Measurements from ENCODE around the gene ZBTB21. TPM values are rescaled to one million over a fixed set of nuclear protein-coding genes. Genes with fewer than 3 reads are reported as not detected.

The ZBTB21 gene
- total and polyA plus RNA-seq, 2 experiments from 2014 or later, result 10.0 to 11.0 TPM

DNA sequence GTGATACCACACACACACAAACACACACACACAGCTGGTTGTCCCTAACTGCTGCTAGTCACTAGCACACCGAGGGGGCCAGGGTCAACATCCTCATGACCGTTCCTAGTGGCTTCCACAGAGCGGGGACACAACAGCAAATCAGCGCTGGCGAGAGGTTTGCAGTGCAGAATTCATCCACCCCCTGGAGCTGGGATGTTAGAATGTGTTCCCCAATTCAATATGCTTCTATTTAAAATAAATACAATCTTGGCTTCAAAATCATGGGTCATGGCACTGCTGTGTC lies 40.1 kb downstream of the ZBTB21 start (continued):
- TF ChIP-seq POLR2AphosphoS5 (IDR thresholded peaks at IDR 0.05; ENCODE audit: low read depth) (no peak), NANOG (IDR thresholded peaks at IDR 0.05; ENCODE audit: borderline replicate concordance) (no peak), ZNF331 (CRISPR knock-in tag; IDR thresholded peaks at IDR 0.05; ENCODE audit: low read depth) (no peak), JUNB (IDR thresholded peaks at IDR 0.05; ENCODE audit: unreplicated experiment) (no peak), EZH2 (IDR thresholded peaks at IDR 0.05; ENCODE audit: low read depth, unreplicated experiment) (no peak), STAT1 (IDR thresholded peaks at IDR 0.05; ENCODE audit: unreplicated experiment) (no peak), ZNF114 (CRISPR knock-in tag; IDR thresholded peaks at IDR 0.05) (no peak)
- TF ChIP-seq, protein P1, sequence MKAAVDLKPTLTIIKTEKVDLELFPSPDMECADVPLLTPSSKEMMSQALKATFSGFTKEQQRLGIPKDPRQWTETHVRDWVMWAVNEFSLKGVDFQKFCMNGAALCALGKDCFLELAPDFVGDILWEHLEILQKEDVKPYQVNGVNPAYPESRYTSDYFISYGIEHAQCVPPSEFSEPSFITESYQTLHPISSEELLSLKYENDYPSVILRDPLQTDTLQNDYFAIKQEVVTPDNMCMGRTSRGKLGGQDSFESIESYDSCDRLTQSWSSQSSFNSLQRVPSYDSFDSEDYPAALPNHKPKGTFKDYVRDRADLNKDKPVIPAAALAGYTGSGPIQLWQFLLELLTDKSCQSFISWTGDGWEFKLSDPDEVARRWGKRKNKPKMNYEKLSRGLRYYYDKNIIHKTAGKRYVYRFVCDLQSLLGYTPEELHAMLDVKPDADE (IDR thresholded peaks at IDR 0.05), result no peak
- TF ChIP-seq, protein P2, sequence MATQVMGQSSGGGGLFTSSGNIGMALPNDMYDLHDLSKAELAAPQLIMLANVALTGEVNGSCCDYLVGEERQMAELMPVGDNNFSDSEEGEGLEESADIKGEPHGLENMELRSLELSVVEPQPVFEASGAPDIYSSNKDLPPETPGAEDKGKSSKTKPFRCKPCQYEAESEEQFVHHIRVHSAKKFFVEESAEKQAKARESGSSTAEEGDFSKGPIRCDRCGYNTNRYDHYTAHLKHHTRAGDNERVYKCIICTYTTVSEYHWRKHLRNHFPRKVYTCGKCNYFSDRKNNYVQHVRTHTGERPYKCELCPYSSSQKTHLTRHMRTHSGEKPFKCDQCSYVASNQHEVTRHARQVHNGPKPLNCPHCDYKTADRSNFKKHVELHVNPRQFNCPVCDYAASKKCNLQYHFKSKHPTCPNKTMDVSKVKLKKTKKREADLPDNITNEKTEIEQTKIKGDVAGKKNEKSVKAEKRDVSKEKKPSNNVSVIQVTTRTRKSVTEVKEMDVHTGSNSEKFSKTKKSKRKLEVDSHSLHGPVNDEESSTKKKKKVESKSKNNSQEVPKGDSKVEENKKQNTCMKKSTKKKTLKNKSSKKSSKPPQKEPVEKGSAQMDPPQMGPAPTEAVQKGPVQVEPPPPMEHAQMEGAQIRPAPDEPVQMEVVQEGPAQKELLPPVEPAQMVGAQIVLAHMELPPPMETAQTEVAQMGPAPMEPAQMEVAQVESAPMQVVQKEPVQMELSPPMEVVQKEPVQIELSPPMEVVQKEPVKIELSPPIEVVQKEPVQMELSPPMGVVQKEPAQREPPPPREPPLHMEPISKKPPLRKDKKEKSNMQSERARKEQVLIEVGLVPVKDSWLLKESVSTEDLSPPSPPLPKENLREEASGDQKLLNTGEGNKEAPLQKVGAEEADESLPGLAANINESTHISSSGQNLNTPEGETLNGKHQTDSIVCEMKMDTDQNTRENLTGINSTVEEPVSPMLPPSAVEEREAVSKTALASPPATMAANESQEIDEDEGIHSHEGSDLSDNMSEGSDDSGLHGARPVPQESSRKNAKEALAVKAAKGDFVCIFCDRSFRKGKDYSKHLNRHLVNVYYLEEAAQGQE (IDR thresholded peaks at IDR 0.05; ENCODE audit: unreplicated experiment), result no peak
- TF ChIP-seq, protein P3, sequence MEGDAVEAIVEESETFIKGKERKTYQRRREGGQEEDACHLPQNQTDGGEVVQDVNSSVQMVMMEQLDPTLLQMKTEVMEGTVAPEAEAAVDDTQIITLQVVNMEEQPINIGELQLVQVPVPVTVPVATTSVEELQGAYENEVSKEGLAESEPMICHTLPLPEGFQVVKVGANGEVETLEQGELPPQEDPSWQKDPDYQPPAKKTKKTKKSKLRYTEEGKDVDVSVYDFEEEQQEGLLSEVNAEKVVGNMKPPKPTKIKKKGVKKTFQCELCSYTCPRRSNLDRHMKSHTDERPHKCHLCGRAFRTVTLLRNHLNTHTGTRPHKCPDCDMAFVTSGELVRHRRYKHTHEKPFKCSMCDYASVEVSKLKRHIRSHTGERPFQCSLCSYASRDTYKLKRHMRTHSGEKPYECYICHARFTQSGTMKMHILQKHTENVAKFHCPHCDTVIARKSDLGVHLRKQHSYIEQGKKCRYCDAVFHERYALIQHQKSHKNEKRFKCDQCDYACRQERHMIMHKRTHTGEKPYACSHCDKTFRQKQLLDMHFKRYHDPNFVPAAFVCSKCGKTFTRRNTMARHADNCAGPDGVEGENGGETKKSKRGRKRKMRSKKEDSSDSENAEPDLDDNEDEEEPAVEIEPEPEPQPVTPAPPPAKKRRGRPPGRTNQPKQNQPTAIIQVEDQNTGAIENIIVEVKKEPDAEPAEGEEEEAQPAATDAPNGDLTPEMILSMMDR (conservative IDR thresholded peaks at IDR 0.05; ENCODE audit: low read depth in 2 of 2), result no peak

DNA sequence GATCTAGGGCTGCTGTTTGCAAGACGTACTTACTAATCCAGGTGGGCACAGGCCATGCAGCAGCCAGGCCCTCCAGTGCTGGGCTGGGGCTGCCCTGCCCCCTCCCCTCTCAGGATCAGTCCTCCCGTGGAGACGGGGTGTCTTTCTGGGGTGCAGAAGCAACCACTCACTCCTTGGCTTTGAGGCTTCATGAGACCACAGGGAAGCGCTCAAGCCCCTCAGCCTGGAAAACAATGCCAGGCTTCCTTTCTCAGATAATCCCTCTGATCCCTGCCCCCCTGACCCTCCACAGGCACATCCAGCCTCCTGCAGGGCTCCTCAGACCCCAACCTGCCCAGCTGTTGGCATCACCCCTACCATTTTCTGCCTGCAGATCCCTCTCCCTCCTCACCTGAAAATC lies 42.5 kb downstream of the ZBTB21 start:
- H3K4me2 ChIP-seq, result no peak overlapping the region
- Mint-ChIP-seq H3K36me3 (ENCODE audit: low read depth) (no peaks in the 10 kb centered on the region), H3K9me3 (no peaks in the 10 kb centered on the region), H3K27me3 (ENCODE audit: insufficient read depth, low read depth, poor library complexity) (peaks cover 12% of the 10 kb centered on the region), H3K4me1 (peaks cover 24% of the 10 kb centered on the region), H3K4me3 (no peak overlapping the region; the same call in 2 of the 3 replicates), H3K27ac (peak overlapping the region; percentile 71; the same call in 1 of the 2 replicates)
- H4K20me1 ChIP-seq (replicated peaks; ENCODE audit: insufficient read depth), result no peaks in the 10 kb centered on the region
- H3K27me3 ChIP-seq (ENCODE audit: insufficient read depth), result no peaks in the 10 kb centered on the region
- TF ChIP-seq JUNB (IDR thresholded peaks at IDR 0.05; ENCODE audit: unreplicated experiment), result no peak
- TF ChIP-seq POLR2AphosphoS5 (IDR thresholded peaks at IDR 0.05; ENCODE audit: low read depth), result no peak
- no peak overlapping the region for H3K4me3 ChIP-seq
- no peaks in the 10 kb centered on the region for H3K9me2 ChIP-seq (ENCODE audit: insufficient read depth)
- no peaks in the 10 kb centered on the region for H3K79me2 ChIP-seq (replicated peaks; ENCODE audit: insufficient read depth)
- DNase-seq (ENCODE audit: low spot score), result no peak
- H3K4me1 ChIP-seq (ENCODE audit: insufficient read depth), result no peaks in the 10 kb centered on the region
- H3F3A ChIP-seq (replicated peaks; ENCODE audit: low read depth), result no peaks in the 10 kb centered on the region
- no peak overlapping the region for H2AFZ ChIP-seq
- H3K27ac ChIP-seq (ENCODE audit: low read depth), result no peak overlapping the region
- ATAC-seq, result no peak
- no peaks in the 10 kb centered on the region for H3K36me3 ChIP-seq (ENCODE audit: insufficient read depth)
